B cell (primary cell): Measurements from ENCODE around the gene IGFALS. TPM values are rescaled to one million over a fixed set of nuclear protein-coding genes. Genes with fewer than 3 reads are reported as not detected.

Source experiments
- ATAC-seq: fragments of 200-7000 bp; cut with Tn5 transposase; one replicate; pipeline ENCODE4 v1.10.0; 2021; ENCODE audit warnings: low read depth, mild to moderate bottlenecking, moderate number of reproducible peaks, moderate library complexity
- CTCF ChIA-PET: fragments of 350-600 bp; sonication (Branson Sonifier 250); formaldehyde crosslinking; loops from one replicate; lab custom pipeline; 2021; ENCODE audit warnings: antibody characterized with exemption, inconsistent platforms; lab: Charles Lee
- POLR2A ChIA-PET: fragments of 350-600 bp; sonication (Branson Sonifier 250); formaldehyde crosslinking; loops from one replicate; lab custom pipeline; 2021; ENCODE audit warnings: antibody characterized with exemption; lab: Charles Lee
- DNase-seq: peaks from one replicate; pipeline ENCODE4 v3.0.0; 2013
- H2AFZ ChIP-seq: 2 replicates; pipeline ENCODE4 v1.6.1; 2012; ENCODE audit warnings: mild to moderate bottlenecking, low read depth, low read length; ENCODE audit not compliant: insufficient read depth, poor library complexity, severe bottlenecking
- H3K27ac ChIP-seq, 2 donors: 1 replicate in 1 of 2; 2 replicates in 1 of 2; pipeline ENCODE4 v1.5.1; 2012 to 2013; ENCODE audit warnings: low read length in 2 of 2, mild to moderate bottlenecking in 2 of 2, moderate library complexity in 1 of 2
- H3K27me3 ChIP-seq, 4 experiments: fragments of 200-600 bp in 1 of 4; sonication (generic) in 1 of 4; replicated peaks in 1 of 4; 1 replicate in 2 of 4; 2 replicates in 2 of 4; pipeline versions ENCODE4 v1.6.1 to v1.7.0; 2013 to 2016; ENCODE audit warnings: low read length in 3 of 4, mild to moderate bottlenecking in 2 of 4, mixed read lengths in 1 of 4, moderate library complexity in 1 of 4; ENCODE audit not compliant: insufficient read depth in 4 of 4, control insufficient read depth in 3 of 4; ENCODE audit errors: control extremely low read depth in 1 of 4
- H3K36me3 ChIP-seq, 2 experiments: replicated peaks in 1 of 2; 1 replicate in 1 of 2; 2 replicates in 1 of 2; pipeline versions ENCODE4 v1.6.1 to v1.7.1; 2013; ENCODE audit warnings: low read length in 1 of 2; ENCODE audit not compliant: insufficient read depth in 2 of 2, control insufficient read depth in 1 of 2; ENCODE audit errors: control extremely low read depth in 1 of 2, extremely low read depth in 1 of 2
- H3K4me1 ChIP-seq, 2 donors: fragments of 200-600 bp in 1 of 2; sonication (generic) in 1 of 2; 1 replicate in 1 of 2; 2 replicates in 1 of 2; pipeline versions ENCODE4 v1.5.1 to v1.6.1; 2013 to 2017; ENCODE audit warnings: low read length in 2 of 2; ENCODE audit not compliant: control insufficient read depth in 2 of 2, insufficient read depth in 2 of 2
- H3K4me2 ChIP-seq: replicated peaks from 2 replicates; pipeline ENCODE3; 2012; ENCODE audit warnings: mild to moderate bottlenecking, low read depth, low read length; ENCODE audit not compliant: poor library complexity, severe bottlenecking
- H3K4me3 ChIP-seq, 5 experiments: fragments of 200-600 bp in 1 of 5; sonication (generic) in 1 of 5; 1 replicate in 3 of 5; 2 replicates in 2 of 5; pipeline versions ENCODE4 v1.5.1 to v1.7.0; 2011 to 2016; ENCODE audit warnings: low read length in 4 of 5, mild to moderate bottlenecking in 4 of 5, low read depth in 2 of 5, control low read depth in 1 of 5, moderate library complexity in 1 of 5; ENCODE audit not compliant: insufficient read depth in 1 of 5; ENCODE audit errors: control extremely low read depth in 1 of 5, extremely low read depth in 1 of 5
- H3K79me2 ChIP-seq: fragments of 200-600 bp; sonication (generic); one replicate; pipeline ENCODE4 v1.6.0; 2016; ENCODE audit warnings: low read length; ENCODE audit not compliant: control insufficient read depth, insufficient read depth
- H3K9ac ChIP-seq: fragments of 200-600 bp; sonication (generic); 2 replicates; pipeline ENCODE4 v1.6.1; 2017; ENCODE audit warnings: mild to moderate bottlenecking, low read length, moderate library complexity
- H3K9me3 ChIP-seq, 3 donors: one replicate each; pipeline versions ENCODE4 v1.6.1 to v1.7.1; 2013; ENCODE audit warnings: low read length in 2 of 3; ENCODE audit not compliant: control insufficient read depth in 2 of 3, insufficient read depth in 1 of 3; ENCODE audit errors: control extremely low read depth in 1 of 3
- H4K20me1 ChIP-seq: 2 replicates; pipeline ENCODE4 v1.6.0; 2012; ENCODE audit warnings: mild to moderate bottlenecking, low read length; ENCODE audit not compliant: insufficient read depth, control insufficient read depth, poor library complexity, severe bottlenecking
- H3K27ac Mint-ChIP-seq: one replicate; pipeline ENCODE4 v1.8.0; 2021; ENCODE audit warnings: mixed read lengths
- H3K27me3 Mint-ChIP-seq: one replicate; pipeline ENCODE4 v1.8.0; 2021; ENCODE audit warnings: mixed read lengths
- H3K4me1 Mint-ChIP-seq: one replicate; pipeline ENCODE4 v1.8.0; 2021; ENCODE audit warnings: mixed read lengths
- H3K4me3 Mint-ChIP-seq: one replicate; pipeline ENCODE4 v1.8.0; 2021; ENCODE audit warnings: mixed read lengths
- H3K9me3 Mint-ChIP-seq: one replicate; pipeline ENCODE4 v1.8.0; 2022; ENCODE audit warnings: mixed read lengths; ENCODE audit not compliant: insufficient read depth
- EZH2 ChIP-seq: IDR thresholded peaks from 2 replicates; pipeline ENCODE4 v1.6.1; 2012; ENCODE audit warnings: borderline replicate concordance, low read depth, mild to moderate bottlenecking, moderate library complexity, low read length; ENCODE audit not compliant: insufficient read depth, poor library complexity, severe bottlenecking
- WGBS: methylation state at CpG from one replicate; pipeline ENCODE4 v1.1.5; 2013; ENCODE audit warnings: missing lambda C conversion rate; ENCODE audit not compliant: insufficient coverage; 5-methylcytosine and 5-hydroxymethylcytosine counted together
- intact Hi-C: fragments of 100-400 bp; cut with micrococcal nuclease; formaldehyde crosslinking; loops from one replicate; pipeline ENCODE4 v1.10.0; 2022
- polyA plus RNA-seq: library from polyadenylated mRNA; depleted of rRNA; stranded (reverse); fragments of >200 nt; gene quantifications from 2 replicates; pipeline ENCODE4 v1.2.3, GENCODE V29; 2012
- total RNA-seq, 2 donors: library from RNA; stranded (reverse); fragments of 120-200 nt in 1 of 2; gene quantifications; 1 replicate in 1 of 2; 2 replicates in 1 of 2; pipeline versions ENCODE4 v1.2.3 to v1.2.4, GENCODE V29; 2013 to 2022
- TF ChIP-seq, protein P1 (sequence below): fragments of 200-600 bp; IDR thresholded peaks from one replicate; pipeline ENCODE4 v1.8.0; 2022; ENCODE audit warnings: antibody characterized with exemption, mild to moderate bottlenecking

The IGFALS gene
- total and polyA plus RNA-seq, 2 donors (not counting 1 experiment from before 2014, with no cell fraction given): 0.49 TPM; not detected in 1

DNA sequence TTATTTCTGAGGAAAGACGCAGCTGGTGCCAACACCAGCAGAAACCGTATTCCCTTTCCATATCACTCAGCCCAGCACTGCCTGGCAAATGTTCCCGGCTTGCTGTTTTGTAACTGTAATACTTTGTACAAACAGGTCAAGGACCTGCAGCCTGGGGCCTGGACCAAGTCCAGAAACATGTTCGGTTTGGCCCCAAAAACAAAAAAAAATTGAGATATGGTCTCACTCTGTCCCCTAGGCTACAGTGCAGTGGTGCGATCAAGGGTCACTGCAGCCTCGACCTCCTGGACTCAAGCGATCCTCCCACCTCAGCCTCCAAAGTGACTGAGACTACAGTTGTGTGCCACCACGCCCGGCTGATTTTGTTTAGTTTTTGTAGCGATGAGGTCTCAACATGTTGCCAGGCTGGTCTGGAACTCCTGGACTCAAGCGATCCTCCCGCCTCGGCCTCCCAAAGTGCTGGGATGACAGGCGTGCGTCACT is 31.9 kb upstream of the IGFALS start:
- no peaks in the 10 kb centered on the region for H3K27me3 ChIP-seq
- peak overlapping the region in 4 of 5 experiments; percentile 28 to 95 (median 62) for H3K4me3 ChIP-seq
- H3K9me3 ChIP-seq: no peaks in the 10 kb centered on the region
- intact Hi-C loops: loop anchor here (5.0 kb wide), 2 partner anchors 213 to 442 kb away; partner anchors contain the start of genes CRAMP1, IFT140 and RNPS1
- peaks cover 25% of the 10 kb centered on the region in 2 donors for H3K4me1 ChIP-seq
- ChIA-PET POLR2A (no interaction called here), CTCF (interaction anchor here (1.6 to 2.0 kb wide), 2 partner anchors 43 to 120 kb away, joined by 4 to 5 read pairs; partner anchors contain the start of genes NUBP2 and SPSB3)
- DNase-seq (no peak), ATAC-seq (no peak)
- Mint-ChIP-seq H3K4me1 (peaks cover 43% of the 10 kb centered on the region), H3K27ac (peak overlapping the region; percentile 78), H3K27me3 (no peaks in the 10 kb centered on the region), H3K4me3 (peak overlapping the region; percentile 82), H3K9me3 (no peaks in the 10 kb centered on the region)
- peaks cover 39% of the 10 kb centered on the region for H4K20me1 ChIP-seq
- peak overlapping the region; percentile 84 for H3K9ac ChIP-seq
- peak overlapping the region; percentile 82 for H3K4me2 ChIP-seq
- H3K27ac ChIP-seq: peak overlapping the region; percentile 37 to 69
- H3K36me3 ChIP-seq: peaks cover 0 to 18% of the 10 kb centered on the region in 2 experiments
- H3K79me2 ChIP-seq: peaks cover 55% of the 10 kb centered on the region
- H2AFZ ChIP-seq: peak overlapping the region; percentile 98
- TF ChIP-seq, protein P1, sequence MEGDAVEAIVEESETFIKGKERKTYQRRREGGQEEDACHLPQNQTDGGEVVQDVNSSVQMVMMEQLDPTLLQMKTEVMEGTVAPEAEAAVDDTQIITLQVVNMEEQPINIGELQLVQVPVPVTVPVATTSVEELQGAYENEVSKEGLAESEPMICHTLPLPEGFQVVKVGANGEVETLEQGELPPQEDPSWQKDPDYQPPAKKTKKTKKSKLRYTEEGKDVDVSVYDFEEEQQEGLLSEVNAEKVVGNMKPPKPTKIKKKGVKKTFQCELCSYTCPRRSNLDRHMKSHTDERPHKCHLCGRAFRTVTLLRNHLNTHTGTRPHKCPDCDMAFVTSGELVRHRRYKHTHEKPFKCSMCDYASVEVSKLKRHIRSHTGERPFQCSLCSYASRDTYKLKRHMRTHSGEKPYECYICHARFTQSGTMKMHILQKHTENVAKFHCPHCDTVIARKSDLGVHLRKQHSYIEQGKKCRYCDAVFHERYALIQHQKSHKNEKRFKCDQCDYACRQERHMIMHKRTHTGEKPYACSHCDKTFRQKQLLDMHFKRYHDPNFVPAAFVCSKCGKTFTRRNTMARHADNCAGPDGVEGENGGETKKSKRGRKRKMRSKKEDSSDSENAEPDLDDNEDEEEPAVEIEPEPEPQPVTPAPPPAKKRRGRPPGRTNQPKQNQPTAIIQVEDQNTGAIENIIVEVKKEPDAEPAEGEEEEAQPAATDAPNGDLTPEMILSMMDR: no peak
- no peak for TF ChIP-seq EZH2
- 68% methylated on average over 14 of the region's 15 CpGs for WGBS

DNA sequence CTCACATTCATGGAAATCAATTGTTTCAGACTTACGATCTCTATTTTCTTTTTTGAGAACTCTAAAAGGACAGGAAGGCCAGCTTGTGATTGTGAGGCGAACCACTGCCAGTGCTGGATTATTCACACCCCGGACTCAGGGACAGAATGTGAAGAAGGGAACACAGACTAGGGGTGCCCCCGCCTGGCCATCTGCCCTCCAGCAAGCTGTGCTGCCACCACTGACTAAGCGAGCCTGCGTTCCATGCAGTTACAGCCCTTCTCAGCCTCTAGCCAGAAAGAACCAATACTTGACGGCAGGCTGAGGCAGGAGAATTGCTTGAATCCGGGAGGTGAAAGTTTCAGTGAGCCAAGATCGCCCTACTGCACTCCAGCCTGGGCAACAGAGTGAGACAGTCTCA is 30.3 kb upstream of the IGFALS start:
- ChIA-PET POLR2A (no interaction called here), CTCF (interaction anchor here (0.7 kb wide), 1 partner anchor 1148 kb away, joined by 3 read pairs; no protein-coding TSS in a partner anchor)
- Histone ChIP-seq H3K27ac (no peak overlapping the region), H3K4me2 (no peak overlapping the region), H2AFZ (no peak overlapping the region), H3K27me3 (no peaks in the 10 kb centered on the region), H3K79me2 (peaks cover 61% of the 10 kb centered on the region), H3K9ac (no peak overlapping the region), H3K9me3 (no peaks in the 10 kb centered on the region), H3K4me3 (no peak overlapping the region), H4K20me1 (peaks cover 45% of the 10 kb centered on the region), H3K36me3 (peaks cover 0 to 27% of the 10 kb centered on the region in 2 experiments), H3K4me1 (peaks cover 21 to 22% of the 10 kb centered on the region in 2 donors)
- 91% methylated on average over 9 of the region's 9 CpGs for WGBS
- H3K27ac Mint-ChIP-seq: no peak overlapping the region
- no peaks in the 10 kb centered on the region for H3K9me3 Mint-ChIP-seq
- H3K27me3 Mint-ChIP-seq: no peaks in the 10 kb centered on the region
- TF ChIP-seq, protein P1: no peak
- TF ChIP-seq EZH2: no peak
- peak overlapping the region; percentile 32 for H3K4me3 Mint-ChIP-seq
- ATAC-seq (no peak), DNase-seq (no peak)
- H3K4me1 Mint-ChIP-seq: peaks cover 32% of the 10 kb centered on the region
- intact Hi-C loops: no loop called here
